GM19238 (cell line): Measurements from ENCODE around the gene EOMES.

Source experiments
- DNase-seq: peaks from one replicate; pipeline ENCODE4 v3.0.0; 2011; ENCODE audit warnings: low spot score; ENCODE audit not compliant: insufficient read length

Gene EOMES

DNA sequence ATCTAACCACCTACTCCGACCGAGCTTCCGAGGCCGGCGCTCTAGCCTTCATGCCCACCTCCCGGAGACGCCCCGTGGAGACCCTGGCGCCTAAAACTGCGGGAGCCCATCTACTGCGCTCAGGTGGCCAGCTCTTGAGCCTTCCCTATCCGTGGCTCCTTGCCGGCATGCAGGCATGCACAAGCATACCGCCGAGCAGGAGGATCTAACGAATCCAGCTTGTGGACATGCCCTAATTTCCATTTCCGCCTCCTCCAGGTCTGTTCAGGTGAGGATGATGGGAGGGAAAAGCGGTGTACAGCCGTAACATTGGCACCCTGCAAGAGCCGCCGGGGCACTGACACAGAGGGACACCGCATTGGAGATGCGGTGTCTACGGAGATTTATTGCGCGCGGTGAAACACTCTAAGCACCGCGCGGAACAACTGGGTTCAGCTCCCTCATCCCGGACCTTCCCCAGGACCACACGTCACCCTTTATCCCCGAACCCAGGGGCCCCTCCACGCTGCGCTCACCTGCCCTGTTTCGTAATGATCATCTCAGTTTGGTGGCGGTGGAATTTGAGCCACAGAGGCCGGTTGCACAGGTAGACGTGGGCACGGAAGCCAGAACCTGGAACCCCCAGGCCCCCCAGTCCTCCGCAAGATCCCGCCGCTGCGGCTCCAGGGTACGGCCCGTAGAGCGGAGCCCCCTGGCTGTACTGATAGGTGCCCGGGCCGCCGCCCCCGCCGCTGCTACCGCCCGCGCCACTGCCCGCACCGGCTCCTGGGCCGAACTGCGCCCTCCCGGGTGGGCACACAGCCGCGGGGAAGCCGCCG is 1.0 kb downstream of the EOMES start:
- DNase-seq: no peak

DNA sequence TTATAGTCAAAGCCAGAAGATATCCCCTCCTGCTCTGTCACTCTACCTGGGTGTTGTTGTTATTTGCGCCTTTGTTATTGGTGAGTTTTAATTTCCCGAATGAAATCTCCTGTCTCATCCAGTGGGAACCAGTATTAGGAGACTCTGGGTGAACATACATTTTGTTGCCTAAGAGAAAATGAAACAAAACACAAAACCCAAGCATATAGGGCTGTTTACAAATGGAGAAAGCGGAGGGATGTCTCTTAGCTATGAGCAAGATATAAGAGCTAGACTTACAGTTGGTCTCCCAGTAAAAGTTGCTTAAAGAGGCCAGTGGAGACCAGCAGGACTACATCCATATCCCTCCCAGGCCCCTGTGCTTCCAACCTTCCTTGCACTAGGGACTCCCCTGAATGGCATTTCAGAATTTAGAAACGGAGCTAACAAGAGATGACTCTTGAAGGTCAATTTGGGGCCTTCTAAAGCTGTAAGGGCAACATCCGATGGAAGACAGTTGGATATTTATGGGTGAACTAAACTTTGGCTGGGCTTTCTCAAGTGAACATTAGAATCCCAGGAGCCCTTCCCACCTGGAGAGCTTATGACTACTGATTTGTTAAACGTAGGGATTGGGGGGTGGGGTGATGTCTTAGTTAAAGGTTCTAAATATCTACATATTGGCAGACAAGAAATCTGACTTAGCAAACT is 2.7 kb downstream of the EOMES start:
- DNase-seq: no peak

DNA sequence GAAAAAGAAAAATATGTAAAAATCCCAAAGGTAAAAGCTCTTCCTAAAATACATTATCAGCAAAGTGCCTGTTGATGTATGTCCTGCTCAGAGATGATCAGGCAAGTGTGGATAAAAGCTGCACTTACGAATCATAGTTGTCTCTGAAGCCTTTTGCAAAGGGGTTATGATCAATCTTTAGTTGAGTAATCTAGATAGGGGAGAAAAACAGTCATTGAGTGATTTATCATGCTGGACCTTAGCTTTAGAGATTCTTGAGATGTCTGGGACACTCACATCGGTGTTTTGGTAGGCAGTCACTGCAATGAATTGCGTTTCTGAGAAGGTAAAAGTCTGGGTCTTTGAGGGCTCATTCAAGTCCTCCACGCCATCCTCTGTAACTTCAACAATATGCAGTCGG is 3.7 kb downstream of the EOMES start:
- DNase-seq: no peak

DNA sequence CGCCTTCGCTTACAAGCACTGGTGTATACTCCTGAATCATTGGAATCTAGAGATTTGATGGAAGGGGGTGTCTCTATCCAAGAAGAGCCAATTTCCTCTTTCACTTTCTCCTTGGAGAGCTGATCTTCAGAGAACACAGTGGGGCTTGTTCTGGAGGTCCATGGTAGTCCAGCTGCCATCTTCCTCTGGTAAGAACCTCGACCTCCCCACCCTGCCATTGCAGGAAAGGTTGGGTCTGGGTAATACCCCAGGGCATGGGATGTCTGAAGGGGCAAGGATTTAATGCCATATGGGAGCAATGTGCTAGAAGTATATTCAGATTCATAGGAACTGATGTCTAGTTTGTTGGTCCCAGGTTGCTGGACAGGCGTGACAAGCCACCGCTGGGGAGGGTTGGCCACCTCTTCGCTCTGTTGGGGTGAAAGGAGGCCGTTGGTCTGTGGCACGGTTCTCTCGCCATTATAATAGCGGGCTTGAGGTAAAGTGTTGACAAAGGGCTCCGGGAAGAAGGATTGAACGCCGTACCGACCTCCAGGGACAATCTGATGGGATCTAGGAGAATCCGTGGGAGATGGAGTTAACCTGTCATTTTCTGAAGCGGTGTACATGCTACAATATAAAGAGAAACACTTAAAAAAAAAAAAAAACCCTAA is 4.8 kb downstream of the EOMES start:
- no peak for DNase-seq

DNA sequence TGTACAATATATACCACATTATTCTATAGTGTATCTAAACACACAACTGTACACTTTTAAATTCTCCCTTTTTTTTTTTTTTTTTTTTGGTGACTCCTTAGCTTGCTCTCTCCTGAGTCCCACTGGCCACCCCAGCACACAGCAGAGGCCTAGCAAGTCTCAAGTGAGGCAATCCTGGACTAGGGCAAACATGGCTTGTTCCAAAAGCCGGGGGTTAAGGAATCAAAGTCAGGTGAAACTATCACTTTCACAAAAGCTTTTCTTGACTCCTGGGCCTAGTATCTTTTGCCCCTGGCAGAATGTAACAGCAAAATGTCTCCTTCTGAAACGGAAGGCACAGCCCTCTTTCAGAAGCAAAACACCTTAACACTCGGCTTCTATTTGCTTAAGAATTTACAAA is 5.8 kb downstream of the EOMES start:
- DNase-seq: no peak

DNA sequence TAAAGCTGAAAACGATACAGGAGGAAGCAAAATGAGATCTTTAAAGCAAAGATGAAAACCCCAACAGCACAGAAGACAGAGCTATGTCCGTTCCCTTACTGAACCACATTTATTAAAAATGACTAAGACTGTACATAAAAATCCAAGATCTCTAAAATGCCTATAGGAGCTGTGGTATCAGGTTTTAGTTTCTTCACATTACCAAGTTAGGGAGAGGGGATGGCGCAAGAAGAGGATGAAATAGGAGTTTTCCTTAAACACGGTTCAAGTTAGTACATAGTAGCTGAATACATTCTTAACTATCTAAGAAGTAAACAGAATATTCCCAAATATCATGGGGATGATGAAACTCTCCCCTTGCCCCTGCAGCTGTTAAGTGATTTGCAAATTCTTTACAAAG is 6.3 kb downstream of the EOMES start:
- DNase-seq: no peak

DNA sequence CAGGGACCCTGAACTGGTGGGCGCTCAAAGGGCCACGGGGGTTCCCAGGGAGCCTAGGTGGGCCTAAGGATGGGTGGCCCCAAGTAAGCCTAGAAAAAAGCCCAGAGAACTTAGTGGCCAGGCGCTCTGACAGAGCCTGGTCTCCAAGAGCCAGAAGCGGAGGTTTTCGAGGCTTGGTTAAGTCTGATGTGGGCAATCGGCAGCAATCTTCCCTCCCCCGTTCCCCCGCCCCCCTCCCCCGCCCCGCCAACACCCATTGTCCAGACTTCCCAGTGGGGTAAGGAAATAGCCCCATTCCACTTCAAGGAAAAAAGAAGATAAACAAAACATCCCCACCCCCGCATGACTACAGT is 6.7 kb downstream of the EOMES start:
- DNase-seq: no peak

DNA sequence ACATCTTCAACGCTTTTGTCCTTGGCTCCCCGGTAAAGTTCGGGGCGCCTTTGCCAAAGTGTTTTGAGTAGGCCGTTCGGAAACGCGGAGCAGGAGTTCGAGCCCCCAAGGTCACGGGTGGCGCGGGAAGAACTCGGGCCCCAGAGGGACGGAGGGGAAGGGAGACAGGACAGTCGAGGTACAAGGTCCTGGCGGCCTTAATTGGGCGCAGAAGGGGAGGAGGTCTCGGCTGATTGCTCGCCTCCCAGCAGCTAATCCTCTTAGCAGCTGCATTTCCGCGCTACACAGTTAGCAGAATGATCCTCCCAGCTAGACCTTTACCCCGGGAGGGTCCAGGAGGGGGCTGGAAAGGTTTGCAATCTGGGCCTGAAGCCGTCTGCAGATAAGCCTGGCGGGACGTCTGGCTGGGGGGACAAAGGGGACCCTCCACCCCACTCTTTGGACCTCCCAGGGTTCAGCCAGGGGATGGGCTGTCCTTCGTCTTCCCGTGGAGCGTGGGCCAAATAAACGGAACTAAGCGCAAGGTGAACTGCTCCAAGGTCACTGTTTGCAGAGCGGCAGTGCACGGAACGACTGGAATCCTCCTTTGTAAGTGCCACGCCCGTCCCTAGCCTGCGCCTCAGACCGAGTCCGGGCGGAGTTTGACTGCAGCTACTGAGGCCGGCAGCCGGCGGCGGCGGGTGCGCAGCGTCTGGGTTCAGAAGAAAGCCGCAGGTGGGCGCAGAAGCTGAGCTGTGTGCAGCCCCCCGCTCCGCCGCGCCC is 7.2 kb downstream of the EOMES start:
- no peak for DNase-seq

DNA sequence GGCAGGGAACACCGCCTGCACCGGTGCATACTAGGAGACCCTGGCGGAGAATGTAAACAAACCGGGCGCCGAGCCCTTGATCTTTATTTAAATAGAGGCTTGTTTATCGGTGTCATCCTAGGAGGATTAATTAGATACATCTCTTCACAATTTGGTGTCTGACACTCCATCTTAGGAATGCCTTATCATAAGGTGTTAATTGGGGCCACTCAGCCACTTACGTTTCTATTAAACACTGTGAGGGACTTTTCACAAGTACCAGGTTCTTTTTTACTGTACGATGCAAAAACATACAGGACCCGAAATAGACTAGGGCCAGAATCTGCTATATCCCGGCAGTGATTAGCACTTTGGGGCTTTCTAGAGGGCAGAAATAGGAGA is 8.0 kb downstream of the EOMES start:
- DNase-seq: no peak

DNA sequence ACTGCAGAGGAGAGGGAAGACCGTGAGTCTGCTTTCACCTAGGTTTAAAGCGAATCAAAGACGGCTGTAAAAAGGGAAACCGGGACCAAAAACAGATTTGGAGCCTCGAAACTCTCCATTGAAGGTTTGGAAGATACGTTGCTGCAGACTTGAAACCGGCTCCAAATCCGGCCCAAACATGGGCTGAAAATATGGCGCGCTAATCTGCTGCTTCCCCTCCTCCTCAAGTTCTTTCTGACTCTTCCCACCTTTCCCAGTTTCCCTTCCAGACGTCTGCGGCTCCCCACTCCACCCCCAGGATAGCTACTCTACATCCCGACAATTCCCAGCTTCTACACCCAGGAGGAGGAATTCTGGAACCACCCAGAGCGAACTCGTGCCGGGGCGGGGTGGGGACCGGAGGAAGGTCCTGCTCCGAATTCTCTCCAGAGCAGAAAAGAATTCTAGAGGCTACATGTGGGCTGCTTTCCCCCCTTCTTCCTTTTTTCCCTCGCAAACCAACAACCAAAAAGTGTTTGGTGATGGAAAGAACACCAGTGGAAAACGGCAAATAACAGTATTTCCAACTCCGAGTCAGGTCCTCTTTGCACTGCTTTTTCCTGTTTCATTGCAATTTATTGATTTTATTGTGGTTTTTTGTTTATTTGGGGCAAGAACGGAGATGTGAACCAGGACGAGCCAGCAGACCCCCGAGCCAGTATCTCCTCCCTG is 8.5 kb downstream of the EOMES start:
- DNase-seq: no peak

DNA sequence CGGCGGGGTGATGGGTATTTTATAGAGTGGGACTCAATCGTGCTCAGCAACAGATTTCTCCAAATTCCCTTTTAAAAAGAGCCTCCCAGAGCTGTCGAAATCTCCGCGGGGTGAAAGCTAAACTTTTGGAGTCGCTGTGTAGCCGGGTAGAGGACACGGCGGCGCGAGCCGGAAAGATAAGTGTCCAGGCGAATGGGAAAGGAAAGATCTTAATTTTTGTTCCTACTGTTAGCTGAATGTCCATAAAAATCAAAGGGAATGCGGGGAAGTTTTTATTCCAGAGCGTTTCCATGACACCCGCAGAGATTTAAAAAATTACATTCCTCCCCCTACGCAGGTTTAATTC is 9.1 kb downstream of the EOMES start:
- no peak for DNase-seq

DNA sequence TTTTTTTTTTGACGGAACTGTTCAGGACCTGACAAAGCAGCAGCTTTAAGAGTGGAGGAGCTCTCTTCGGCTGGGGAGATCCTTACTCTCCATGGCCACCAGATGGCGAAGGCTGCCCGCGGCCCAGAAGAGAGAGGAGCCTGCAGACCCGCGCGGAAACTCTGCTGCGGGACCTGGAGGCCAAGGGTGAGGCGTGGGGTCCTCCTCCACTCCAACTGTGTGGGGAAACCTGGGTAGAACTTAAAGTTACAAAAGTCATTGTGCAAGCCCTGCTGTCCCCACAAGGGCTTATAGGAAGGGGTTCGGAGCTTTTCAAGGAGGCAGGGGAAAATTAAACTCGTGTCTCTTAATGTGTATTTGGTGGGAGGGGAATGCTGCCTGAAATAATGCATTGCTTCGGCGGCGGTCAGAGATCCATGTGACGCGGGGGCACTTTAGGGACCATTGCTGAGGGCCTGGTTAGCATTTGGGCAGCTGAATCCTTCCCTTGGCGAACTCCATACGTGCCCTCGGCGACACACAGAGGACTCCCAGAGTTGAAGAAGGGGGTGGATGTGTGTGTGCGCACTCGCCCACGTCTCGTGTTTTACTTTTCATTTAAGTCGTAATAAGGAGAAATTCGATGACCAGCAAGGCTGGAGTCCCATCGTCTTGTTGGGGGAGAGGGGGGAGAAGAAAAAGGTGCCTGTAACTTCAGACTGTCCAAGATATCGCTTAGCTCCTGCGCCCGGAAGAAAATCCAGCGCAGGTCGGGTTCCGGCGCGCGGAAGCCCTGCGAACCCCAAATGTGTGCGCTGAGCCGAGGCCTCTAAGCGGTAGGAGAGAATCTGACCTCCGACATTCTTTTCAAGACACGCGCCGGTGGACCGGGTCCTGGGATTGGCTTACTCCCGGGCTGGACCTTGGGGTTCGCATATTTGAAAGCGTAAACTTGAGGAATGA is 9.7 kb downstream of the EOMES start:
- DNase-seq: peak; percentile 72

DNA sequence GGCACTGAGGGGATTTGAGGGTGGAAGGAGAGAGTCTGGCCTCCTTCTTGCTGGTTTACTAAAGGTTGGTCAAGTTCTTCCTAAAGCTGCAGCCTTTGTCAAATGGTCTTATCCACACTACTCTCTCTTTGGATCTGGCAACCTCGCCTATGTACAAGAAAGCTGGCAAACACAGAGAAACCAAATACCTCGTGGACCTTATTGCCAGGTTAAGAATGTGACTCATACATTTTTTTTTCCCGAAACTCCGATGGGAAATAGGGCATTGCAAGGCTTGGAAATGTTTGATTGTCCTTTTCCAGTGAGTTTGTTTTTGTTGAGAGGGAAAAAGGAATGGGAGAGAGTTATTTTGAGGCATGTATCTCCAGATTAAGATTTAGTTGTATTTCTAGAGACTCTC is 13.9 kb downstream of the EOMES start:
- no peak for DNase-seq

DNA sequence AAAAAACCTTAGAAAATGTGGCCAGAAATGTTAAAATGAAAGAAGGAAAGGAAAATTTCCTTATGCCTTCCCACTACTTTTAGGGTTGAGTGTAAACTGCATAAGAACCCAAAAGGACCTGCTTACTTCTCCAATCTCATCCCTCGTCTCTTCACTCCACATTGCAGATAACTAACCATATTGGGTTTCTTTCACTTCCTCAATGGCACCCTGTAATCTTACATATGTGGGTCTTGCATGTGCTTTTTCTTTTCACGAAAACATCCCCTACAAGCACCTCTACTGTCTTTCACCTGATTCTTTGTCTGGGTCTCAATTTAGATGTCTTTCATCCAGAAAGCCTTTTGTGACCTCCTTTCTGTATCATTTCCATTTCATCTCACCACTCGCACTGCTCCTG is 23.1 kb downstream of the EOMES start:
- DNase-seq: no peak

DNA sequence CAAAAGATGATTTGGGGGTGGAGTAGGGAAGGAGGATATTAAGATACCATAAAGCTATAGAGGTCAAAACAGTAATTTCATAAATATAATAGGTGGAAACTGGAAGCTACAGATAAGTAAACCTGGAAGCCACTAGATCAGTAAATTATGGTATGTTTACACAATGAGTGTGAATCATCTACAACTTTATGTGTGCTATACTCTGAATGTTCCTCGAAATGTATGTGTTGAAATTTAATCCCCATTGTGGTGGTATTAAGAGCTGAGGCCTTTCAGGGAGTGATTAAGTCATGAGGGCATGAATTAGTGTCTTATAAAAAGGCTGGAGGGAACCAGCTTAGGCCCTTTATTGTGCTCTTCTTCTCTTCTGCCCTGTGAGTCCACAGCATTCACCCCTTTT is 25.2 kb downstream of the EOMES start:
- no peak for DNase-seq

DNA sequence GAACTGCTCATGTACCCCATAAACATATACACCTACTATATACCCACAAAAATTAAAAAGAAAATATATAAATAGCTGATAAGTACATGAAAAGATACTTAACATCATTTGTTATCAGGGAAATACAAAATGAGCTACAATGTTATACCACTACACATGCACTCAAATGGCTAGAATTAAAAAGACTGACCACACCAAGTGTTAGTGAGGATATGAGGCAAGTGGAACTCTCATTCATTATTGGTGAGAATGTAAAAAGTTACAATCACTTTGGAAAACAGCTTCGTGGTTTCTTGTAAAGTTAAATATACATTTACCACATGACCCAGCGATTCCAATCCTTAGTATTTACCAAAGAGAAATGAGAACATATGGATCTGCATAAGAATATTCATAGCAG is 26.5 kb downstream of the EOMES start:
- no peak for DNase-seq

DNA sequence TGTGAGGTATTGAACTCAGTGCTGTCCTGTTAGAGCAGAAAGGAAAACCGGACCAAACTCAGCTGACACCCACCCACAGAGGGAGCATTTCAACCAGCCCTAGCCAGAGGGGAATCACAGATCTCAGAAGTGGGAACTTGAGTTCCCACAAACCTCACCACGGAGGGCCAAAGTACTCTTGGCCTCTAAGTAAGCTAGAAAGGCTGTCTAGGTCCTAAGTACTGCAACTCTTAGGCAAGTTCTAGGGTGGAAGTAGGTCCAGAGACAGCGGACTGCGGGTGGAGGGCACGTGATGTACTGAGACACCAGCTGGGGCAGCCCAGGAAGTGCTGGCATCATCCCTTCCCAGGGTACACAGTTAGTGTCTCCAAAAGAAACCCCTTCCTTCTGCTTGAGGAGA is 34.1 kb downstream of the EOMES start:
- no peak for DNase-seq

DNA sequence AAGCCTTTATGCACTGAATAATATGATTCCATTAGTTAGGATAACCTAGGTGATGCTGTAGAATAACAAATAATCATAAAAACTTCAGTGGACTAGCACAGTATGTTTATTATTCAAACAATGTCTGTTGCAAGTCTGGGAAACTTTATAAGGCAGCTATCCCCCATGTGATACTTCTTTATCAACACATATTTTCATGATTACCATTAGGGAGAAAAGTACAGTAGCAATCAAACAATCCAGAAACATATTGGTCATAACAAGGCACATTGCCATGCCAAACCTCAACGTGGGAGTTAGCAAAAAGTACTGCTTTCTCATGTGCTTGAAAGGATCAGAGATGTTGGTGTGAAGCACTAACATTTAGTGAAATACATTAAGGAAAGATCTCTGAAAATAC is 35.5 kb downstream of the EOMES start:
- no peak for DNase-seq

DNA sequence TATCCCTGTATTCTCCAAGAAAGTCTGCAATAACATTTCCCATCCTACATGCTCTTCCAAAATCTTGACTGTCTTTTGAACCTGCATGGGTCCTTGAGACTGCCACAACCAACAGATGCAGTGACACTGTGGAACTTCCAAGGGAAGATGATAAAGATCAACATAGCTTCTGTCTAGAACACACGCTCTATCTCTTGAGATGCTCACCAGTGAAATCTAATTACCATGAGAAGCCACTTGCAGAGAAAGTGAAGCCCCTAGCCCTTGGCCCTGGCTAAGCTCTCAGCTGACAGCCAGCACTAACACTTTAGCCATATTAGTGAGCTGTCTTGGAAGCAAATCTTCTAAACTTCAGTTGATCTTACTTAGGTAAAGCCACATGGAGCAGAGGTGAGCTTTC is 36.6 kb downstream of the EOMES start:
- DNase-seq: no peak

DNA sequence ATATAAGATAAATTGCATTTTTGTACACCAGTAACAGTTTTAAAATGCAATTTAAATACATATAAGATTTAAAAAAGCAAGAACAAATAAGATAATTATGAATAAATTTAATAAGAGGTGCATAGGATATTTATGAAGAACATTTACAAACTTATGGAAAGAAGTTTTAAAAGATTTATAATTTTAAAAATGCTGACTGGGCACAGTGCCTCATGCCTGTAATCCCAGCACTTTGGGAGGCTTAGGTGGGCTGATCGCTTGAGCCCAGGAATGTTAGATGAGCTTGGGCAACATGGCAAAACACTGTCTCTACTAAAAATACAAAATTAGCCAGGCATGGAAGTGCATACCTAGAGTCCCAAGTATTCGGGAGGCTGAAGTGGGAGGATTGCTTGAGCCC is 37.8 kb downstream of the EOMES start:
- DNase-seq: no peak
